H1 (cell line): ENCODE results near the gene INHBB. TPM values are rescaled to one million over a fixed set of nuclear protein-coding genes. Genes with fewer than 3 reads are reported as not detected.
A peak's percentile ranks its signal among the peaks of the same experiment; 100 is the strongest.

Experiments used
- CTCF ChIA-PET: fragments of 300-600 bp; sonication (Branson Sonifier 250); formaldehyde crosslinking; loops from one replicate; lab custom pipeline; 2021; ENCODE audit not compliant: partially characterized antibody; lab: Charles Lee
- POLR2A ChIA-PET: fragments of 300-600 bp; sonication (Branson Sonifier 250); formaldehyde crosslinking; loops from one replicate; lab custom pipeline; 2021; ENCODE audit warnings: inconsistent platforms; ENCODE audit not compliant: partially characterized antibody; lab: Charles Lee
- DNase-seq, 2 experiments: peaks; one replicate each; pipeline versions ENCODE4 v3.0.0 to v3.0.0-alpha.2; 2010 to 2022; ENCODE audit warnings: low spot score in 2 of 2, low read depth in 1 of 2, mixed read lengths in 1 of 2
- FAIRE-seq: peaks from 2 replicates; lab custom pipeline; 2011; peaks lifted over from hg19 to GRCh38; lab: Jason Lieb, UNC
- H2AFZ ChIP-seq: 2 replicates; pipeline ENCODE4 v1.8.1; 2012; ENCODE audit warnings: low read length, inconsistent platforms
- H2AK5ac ChIP-seq: 2 replicates; pipeline ENCODE4 v1.6.1; 2013; ENCODE audit warnings: low read depth, low read length
- H2BK120ac ChIP-seq: replicated peaks from 2 replicates; pipeline ENCODE3; 2013; ENCODE audit warnings: low read depth, low read length, inconsistent platforms
- H2BK12ac ChIP-seq: 2 replicates; pipeline ENCODE4 v1.6.1; 2013; ENCODE audit warnings: low read depth, low read length
- H2BK15ac ChIP-seq: 2 replicates; pipeline ENCODE4 v1.6.1; 2013; ENCODE audit warnings: low read length
- H2BK20ac ChIP-seq: 2 replicates; pipeline ENCODE4 v1.6.1; 2013; ENCODE audit warnings: low read length
- H2BK5ac ChIP-seq: 2 replicates; pipeline ENCODE4 v1.6.1; 2013; ENCODE audit warnings: low read depth, low read length
- H3K14ac ChIP-seq: 2 replicates; pipeline ENCODE4 v1.6.1; 2013; ENCODE audit warnings: inconsistent platforms; ENCODE audit not compliant: insufficient read length
- H3K18ac ChIP-seq: 2 replicates; pipeline ENCODE4 v1.6.1; 2013; ENCODE audit warnings: low read length; ENCODE audit errors: extremely low read depth
- H3K23ac ChIP-seq: 2 replicates; pipeline ENCODE4 v1.6.1; 2013; ENCODE audit warnings: inconsistent platforms; ENCODE audit not compliant: insufficient read length
- H3K23me2 ChIP-seq: 2 replicates; pipeline ENCODE4 v1.6.1; 2013; ENCODE audit warnings: low read depth, low read length
- H3K27ac ChIP-seq: 2 replicates; pipeline ENCODE4 v1.6.1; 2011; ENCODE audit warnings: low read depth, low read length, inconsistent platforms
- H3K27me3 ChIP-seq, 4 experiments: replicated peaks in 1 of 4; 1 replicate in 1 of 4; 2 replicates in 3 of 4; pipeline versions ENCODE4 v1.6.1 to v1.8.1; 2011 to 2013; ENCODE audit warnings: low read length in 3 of 4, mild to moderate bottlenecking in 3 of 4, inconsistent platforms in 2 of 4, mixed read lengths in 2 of 4, moderate library complexity in 1 of 4; ENCODE audit not compliant: control insufficient read depth in 3 of 4, insufficient read depth in 3 of 4; ENCODE audit errors: extremely low read depth in 1 of 4
- H3K36me3 ChIP-seq, 4 experiments: 2 replicates each; pipeline versions ENCODE4 v1.6.1 to v1.8.1; 2011 to 2013; ENCODE audit warnings: mild to moderate bottlenecking in 4 of 4, low read length in 3 of 4, moderate library complexity in 2 of 4, control low read depth in 1 of 4, inconsistent platforms in 1 of 4; ENCODE audit not compliant: insufficient read depth in 4 of 4, control insufficient read depth in 2 of 4
- H3K4ac ChIP-seq: replicated peaks from 2 replicates; pipeline ENCODE3; 2013; ENCODE audit warnings: low read length, low read depth, mixed read lengths, inconsistent platforms; ENCODE audit not compliant: insufficient read length
- H3K4me1 ChIP-seq, 4 experiments: replicated peaks in 1 of 4; 1 replicate in 1 of 4; 2 replicates in 3 of 4; pipeline versions ENCODE4 v1.6.1 to v1.8.1; 2011 to 2013; ENCODE audit warnings: low read length in 3 of 4, inconsistent platforms in 2 of 4, mixed read lengths in 1 of 4; ENCODE audit not compliant: insufficient read depth in 4 of 4, control insufficient read depth in 3 of 4
- H3K4me2 ChIP-seq, 2 experiments: 2 replicates each; pipeline versions ENCODE4 v1.6.1 to v1.8.1; 2011 to 2013; ENCODE audit warnings: low read depth in 2 of 2, low read length in 2 of 2, control low read depth in 1 of 2, inconsistent platforms in 1 of 2, mild to moderate bottlenecking in 1 of 2; ENCODE audit not compliant: insufficient read depth in 1 of 2
- H3K4me3 ChIP-seq, 4 experiments: fragments of 200-600, 300-600 bp in 1 of 4; sonication (generic), shearing (Covaris generic), sonication (Bioruptor Twin) in 1 of 4; 2 replicates each; pipeline versions ENCODE4 v1.5.1 to v1.8.1; 2011 to 2016; ENCODE audit warnings: low read length in 4 of 4, low read depth in 3 of 4, control low read depth in 2 of 4, inconsistent platforms in 2 of 4, mild to moderate bottlenecking in 2 of 4, mixed read lengths in 1 of 4, moderate library complexity in 1 of 4; ENCODE audit not compliant: insufficient read depth in 2 of 4; ENCODE audit errors: extremely low read depth in 1 of 4
- H3K56ac ChIP-seq: replicated peaks from 2 replicates; pipeline ENCODE3; 2013; ENCODE audit warnings: low read depth, mild to moderate bottlenecking, mixed read lengths, low read length, inconsistent platforms; ENCODE audit not compliant: insufficient read length
- H3K79me1 ChIP-seq: 2 replicates; pipeline ENCODE4 v1.6.1; 2013; ENCODE audit warnings: low read depth, low read length, control low read depth
- H3K79me2 ChIP-seq, 2 experiments: 2 replicates each; pipeline versions ENCODE4 v1.6.1 to v1.8.1; 2012 to 2013; ENCODE audit warnings: low read length in 2 of 2, mild to moderate bottlenecking in 2 of 2, inconsistent platforms in 1 of 2; ENCODE audit not compliant: insufficient read depth in 2 of 2, control insufficient read depth in 1 of 2
- H3K9ac ChIP-seq, 4 experiments: replicated peaks in 1 of 4; 1 replicate in 1 of 4; 2 replicates in 3 of 4; pipeline versions ENCODE4 v1.6.1 to v1.8.1; 2011 to 2013; ENCODE audit warnings: low read depth in 3 of 4, low read length in 3 of 4, control low read depth in 2 of 4, mild to moderate bottlenecking in 2 of 4, moderate library complexity in 2 of 4, inconsistent platforms in 1 of 4; ENCODE audit errors: extremely low read depth in 1 of 4
- H3K9me3 ChIP-seq, 2 experiments: 2 replicates each; pipeline versions ENCODE4 v1.6.1 to v1.8.1; 2012 to 2013; ENCODE audit warnings: mild to moderate bottlenecking in 2 of 2, moderate library complexity in 2 of 2, control low read depth in 1 of 2, inconsistent platforms in 1 of 2, low read depth in 1 of 2, low read length in 1 of 2, mixed read lengths in 1 of 2; ENCODE audit not compliant: insufficient read depth in 2 of 2
- H4K20me1 ChIP-seq, 2 experiments: replicated peaks in 1 of 2; 2 replicates each; pipeline versions ENCODE3 to v1.8.1; 2011 to 2013; ENCODE audit warnings: inconsistent platforms in 2 of 2, low read length in 2 of 2, mild to moderate bottlenecking in 1 of 2; ENCODE audit not compliant: insufficient read depth in 2 of 2, control insufficient read depth in 1 of 2
- H4K5ac ChIP-seq: 2 replicates; pipeline ENCODE4 v1.6.1; 2013; ENCODE audit warnings: low read length, low read depth, mixed read lengths, inconsistent platforms; ENCODE audit not compliant: insufficient read length
- H4K8ac ChIP-seq: 2 replicates; pipeline ENCODE4 v1.8.0; 2013; ENCODE audit warnings: mild to moderate bottlenecking, moderate library complexity, low read length, inconsistent platforms; ENCODE audit not compliant: insufficient read depth; ENCODE audit errors: extremely low read depth
- H4K91ac ChIP-seq: replicated peaks from 2 replicates; pipeline ENCODE3; 2013; ENCODE audit warnings: low read length, mixed read lengths, inconsistent platforms; ENCODE audit not compliant: insufficient read length
- ATF3 ChIP-seq: IDR thresholded peaks from 2 replicates; pipeline ENCODE4 v1.6.1; 2011; ENCODE audit warnings: low read depth, mild to moderate bottlenecking, low read length; ENCODE audit not compliant: insufficient read depth
- CBX5 ChIP-seq: fragments of 300-800, 300-1000 bp; sonication (generic); IDR thresholded peaks from 2 replicates; pipeline ENCODE4 v1.7.1; 2016; ENCODE audit warnings: antibody characterized with exemption, low read length, low read depth
- CBX8 ChIP-seq: fragments of 300-800, 300-1000 bp; sonication (generic); IDR thresholded peaks from 2 replicates; pipeline ENCODE4 v1.7.1; 2016; ENCODE audit warnings: low read depth, low read length, borderline replicate concordance
- MAFK ChIP-seq: IDR thresholded peaks from 2 replicates; pipeline ENCODE4 v1.6.1; 2012; ENCODE audit warnings: low read depth, mild to moderate bottlenecking, improper control_type of control experiment, low read length
- NANOG ChIP-seq: IDR thresholded peaks from 2 replicates; pipeline ENCODE4 v1.6.1; 2011; ENCODE audit warnings: low read length, low read depth, mild to moderate bottlenecking, inconsistent platforms; ENCODE audit not compliant: insufficient read depth, poor library complexity, severe bottlenecking
- NRF1 ChIP-seq: IDR thresholded peaks from 2 replicates; pipeline ENCODE4 v1.6.1; 2011; ENCODE audit warnings: mild to moderate bottlenecking, low read depth, low read length, improper control_type of control experiment
- RFX5 ChIP-seq: IDR thresholded peaks from 2 replicates; pipeline ENCODE4 v1.6.1; 2011; ENCODE audit warnings: low read depth, low read length, improper control_type of control experiment, borderline replicate concordance
- RXRA ChIP-seq: IDR thresholded peaks from 2 replicates; pipeline ENCODE4 v1.6.1; 2011; ENCODE audit warnings: low read depth, mild to moderate bottlenecking, low read length, moderate library complexity; ENCODE audit not compliant: insufficient read depth
- SIN3A ChIP-seq, 2 experiments: IDR thresholded peaks in 1 of 2; conservative IDR thresholded peaks in 1 of 2; 2 replicates each; pipeline ENCODE4 v1.6.1; 2011 to 2012; ENCODE audit warnings: low read length in 2 of 2, improper control_type of control experiment in 1 of 2, low read depth in 1 of 2, mild to moderate bottlenecking in 1 of 2
- SP4 ChIP-seq: IDR thresholded peaks from 2 replicates; pipeline ENCODE4 v1.6.1; 2012; ENCODE audit warnings: low read length, inconsistent platforms
- YY1 ChIP-seq: IDR thresholded peaks from 2 replicates; pipeline ENCODE4 v1.6.1; 2011; ENCODE audit warnings: low read depth, mild to moderate bottlenecking, low read length
- WGBS, 2 experiments: shearing (Covaris generic) in 1 of 2; methylation state at CpG; one replicate each; pipeline versions ENCODE4 v1.1.6 to v1.1.7; 2013 to 2015; ENCODE audit warnings: low lambda C conversion rate in 2 of 2, mixed read lengths in 2 of 2, inconsistent platforms in 1 of 2, low coverage in 1 of 2, missing lambda C conversion rate in 1 of 2; ENCODE audit not compliant: insufficient replicate concordance in 2 of 2, insufficient coverage in 1 of 2, insufficient read length in 1 of 2; ENCODE audit errors: extremely low coverage in 1 of 2, missing lambda C conversion rate in 1 of 2; 5-methylcytosine and 5-hydroxymethylcytosine counted together
- polyA plus RNA-seq, 7 experiments: library from polyadenylated mRNA; depleted of rRNA in 3 of 7; stranded (reverse) in 5 of 7; unstranded in 2 of 7; fragments of >200 nt in 5 of 7; fragments of 200-250 nt in 2 of 7; gene quantifications; 1 replicate in 5 of 7; 2 replicates in 1 of 7; 4 replicates in 1 of 7; pipeline versions ENCODE4 v1.2.1 to v1.2.3, GENCODE V29; 2011 to 2013; ENCODE audit warnings: missing spikeins in 2 of 7, mixed read lengths in 2 of 7
- total RNA-seq: library from RNA; stranded (reverse); fragmentation: NEBNext Ultra II Directional; extraction: Animal tissue kit (Norgen Biotek cat#: 25700); gene quantifications from 2 replicates; pipeline ENCODE4 v1.2.1, GENCODE V29; 2021
- TF ChIP-seq, protein P1 (sequence below): IDR thresholded peaks from 2 replicates; pipeline ENCODE4 v1.6.1; 2012; ENCODE audit warnings: inconsistent platforms

The INHBB gene
- total and polyA plus RNA-seq, 2 of the 8 experiments (the other 6 are each of a cell fraction or from before 2014, with no cell fraction given) = 0.30 to 0.32 TPM

GRCh38 chr2:120357768-120358167, 11.8 kb downstream of the INHBB start:
- Histone ChIP-seq H3K4me2 (no peak overlapping the region), H3K23me2 (no peaks in the 10 kb centered on the region), H3K4me3 (no peak overlapping the region), H4K8ac (no peak overlapping the region), H2AK5ac (no peak overlapping the region), H3K79me2 (no peaks in the 10 kb centered on the region), H3K79me1 (no peaks in the 10 kb centered on the region), H2BK15ac (peak overlapping the region; percentile 29; the same call in 1 of the 2 replicates), H4K91ac (peak overlapping the region; percentile 40), H3K14ac (no peak overlapping the region), H3K18ac (no peak overlapping the region), H3K36me3 (no peaks in the 10 kb centered on the region), H3K9me3 (no peaks in the 10 kb centered on the region), H3K23ac (no peak overlapping the region), H4K20me1 (peaks cover 0 to 2% of the 10 kb centered on the region in 2 experiments), H2BK5ac (no peak overlapping the region), H3K56ac (no peak overlapping the region), H3K9ac (no peak overlapping the region), H3K27me3 (peaks cover 0 to 6% (median 5%) of the 10 kb centered on the region in 4 experiments; a peak in 3 of 7 replicates), H4K5ac (no peak overlapping the region), H3K27ac (no peak overlapping the region), H2BK120ac (no peak overlapping the region), H2AFZ (no peak overlapping the region), H2BK12ac (0 out of 2 replicates have a peak overlapping the region, but pooled peaks have one; percentile 39), H3K4ac (no peak overlapping the region), H3K4me1 (peaks cover 0 to 2% (median 0%) of the 10 kb centered on the region in 4 experiments; a peak in 2 of 7 replicates), H2BK20ac (no peak overlapping the region)
- FAIRE-seq (no peak), DNase-seq (no peak)
- POLR2A ChIA-PET = no interaction called here
- 90% methylated on average over 6 of the region's 6 CpGs; no CpG with 5 or more reads in 1 of the 2 experiments for WGBS, 2 experiments
- CTCF ChIA-PET = interaction anchor here (0.6 to 5.5 kb wide), 13 partner anchors 8 to 197 kb away, joined by 3 to 26 read pairs (median 4); no protein-coding TSS in a partner anchor
- no peak for TF ChIP-seq RFX5
- no peak for TF ChIP-seq SP4
- no peak for TF ChIP-seq ATF3
- TF ChIP-seq, protein P1, sequence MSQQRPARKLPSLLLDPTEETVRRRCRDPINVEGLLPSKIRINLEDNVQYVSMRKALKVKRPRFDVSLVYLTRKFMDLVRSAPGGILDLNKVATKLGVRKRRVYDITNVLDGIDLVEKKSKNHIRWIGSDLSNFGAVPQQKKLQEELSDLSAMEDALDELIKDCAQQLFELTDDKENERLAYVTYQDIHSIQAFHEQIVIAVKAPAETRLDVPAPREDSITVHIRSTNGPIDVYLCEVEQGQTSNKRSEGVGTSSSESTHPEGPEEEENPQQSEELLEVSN = no peak
- TF ChIP-seq NANOG = no peak
- TF ChIP-seq RXRA = no peak
- TF ChIP-seq CBX5 = no peak
- no peak for TF ChIP-seq SIN3A (conservative IDR thresholded peaks at IDR 0.05 in 1 of 2, IDR thresholded peaks at IDR 0.05 in 1 of 2; ENCODE audit: low read depth in 1 of 2, low read length in 2 of 2)
- TF ChIP-seq CBX8 = no peak
- TF ChIP-seq MAFK = no peak
- no peak for TF ChIP-seq NRF1
- no peak for TF ChIP-seq YY1
